ENCODE data around the gene ASB2. TPM values are rescaled to one million over a fixed set of nuclear protein-coding genes. Genes with fewer than 3 reads are reported as not detected.

Gene ASB2
- total RNA-seq, 1 experiment from 2014 or later, result not detected

DNA sequence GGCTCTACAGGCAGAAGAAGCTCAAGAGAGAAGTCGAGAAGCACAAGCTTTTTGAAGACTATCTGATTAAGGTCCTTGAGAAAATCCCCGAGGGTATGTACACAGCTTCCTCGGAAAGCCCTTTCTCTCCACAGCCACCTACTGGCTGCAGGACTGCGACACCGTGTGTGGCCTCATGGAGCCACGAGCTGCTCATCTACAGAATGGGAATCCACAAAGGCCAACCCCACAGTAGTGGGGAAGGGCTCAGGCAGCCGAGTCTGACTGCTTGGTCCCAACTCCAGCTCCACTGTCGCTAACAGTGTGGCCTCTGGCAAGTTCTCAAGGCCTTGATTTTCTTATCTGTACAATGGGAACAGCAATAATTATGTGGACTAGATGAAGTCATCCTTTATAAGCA lies 23.2 kb upstream of the ASB2 start:
- Histone ChIP-seq H3K9me2 (ENCODE audit: insufficient read depth) (no peaks in the 10 kb centered on the region), H3K4me2 (ENCODE audit: low read length) (no peak overlapping the region), H4K20me1 (ENCODE audit: insufficient read depth) (no peaks in the 10 kb centered on the region), H3K27ac (ENCODE audit: low read depth, low read length) (no peak overlapping the region), H3K9me3 (ENCODE audit: control insufficient read depth in 1 of 2, insufficient read depth in 1 of 2, low read depth in 1 of 2, low read length in 2 of 2) (no peaks in the 10 kb centered on the region), H3K36me3 (ENCODE audit: control insufficient read depth in 1 of 2, insufficient read depth in 2 of 2, low read length in 2 of 2) (no peaks in the 10 kb centered on the region), H2AFZ (ENCODE audit: low read depth, low read length, poor library complexity, severe bottlenecking) (no peak overlapping the region), H3K4me1 (ENCODE audit: control insufficient read depth in 1 of 2, insufficient read depth in 2 of 2, low read length in 2 of 2) (peaks cover 5 to 33% of the 10 kb centered on the region in 2 experiments; a peak in 3 of 4 replicates), H3K27me3 (ENCODE audit: insufficient read depth, low read length) (no peaks in the 10 kb centered on the region), H3K9ac (ENCODE audit: low read length) (no peak overlapping the region), H3K79me2 (ENCODE audit: insufficient read depth, low read length) (no peaks in the 10 kb centered on the region), H3K4me3 (replicated peaks in 1 of 2; ENCODE audit: low read depth in 1 of 2, low read length in 2 of 2) (no peak overlapping the region)
- ChIA-PET POLR2A (no interaction called here), RAD21 (ENCODE audit: low non-redundant PET in 1 of 2, low total read pairs in 2 of 2, uncharacterized antibody in 2 of 2, unreplicated experiment in 2 of 2) (interaction anchor here in 1 of 2 experiments (2.2 kb wide), 1 partner anchor 60 kb away, joined by 11 read pairs; no protein-coding TSS in a partner anchor), CTCF (interaction anchor here (0.6 to 10.4 kb wide), 5 partner anchors 14 to 137 kb away, joined by 3 to 121 read pairs (median 3); no protein-coding TSS in a partner anchor)
- ATAC-seq (no peak), DNase-seq (ENCODE audit: low read depth, low spot score) (no peak)
- no TSS peak for BruUV-seq (replicated peaks)
- no peak for TF ChIP-seq EZH2 (IDR thresholded peaks at IDR 0.05)
- TF ChIP-seq MAX (IDR thresholded peaks at IDR 0.05), result no peak
- intact Hi-C loops (cut with micrococcal nuclease), result no loop called here

GRCh38 chr14:93998871-93999403 lies 22.6 kb upstream of the ASB2 start:
- ChIA-PET RAD21 (ENCODE audit: low non-redundant PET in 1 of 2, low total read pairs in 2 of 2, uncharacterized antibody in 2 of 2, unreplicated experiment in 2 of 2) (no interaction called here), CTCF (interaction anchor here (0.6 to 10.4 kb wide), 4 partner anchors 13 to 138 kb away, joined by 3 to 121 read pairs (median 12); no protein-coding TSS in a partner anchor)
- no TSS peak for BruUV-seq (replicated peaks)

More at GRCh38 chr14:93998871-93999403, 22.6 kb upstream of the ASB2 start:
- intact Hi-C loops (cut with micrococcal nuclease), result no loop called here
- H3K79me2 ChIP-seq (ENCODE audit: insufficient read depth, low read length), result no peaks in the 10 kb centered on the region
- no peaks in the 10 kb centered on the region for H3K36me3 ChIP-seq (ENCODE audit: control insufficient read depth in 1 of 2, insufficient read depth in 2 of 2, low read length in 2 of 2)
- no peak overlapping the region for H2AFZ ChIP-seq (ENCODE audit: low read depth, low read length, poor library complexity, severe bottlenecking)
- H3K4me1 ChIP-seq (ENCODE audit: control insufficient read depth in 1 of 2, insufficient read depth in 2 of 2, low read length in 2 of 2), result peaks cover 5 to 34% of the 10 kb centered on the region in 2 experiments; a peak in 3 of 4 replicates
- no peak overlapping the region for H3K9ac ChIP-seq (ENCODE audit: low read length)
- POLR2A ChIA-PET, result no interaction called here
- H3K4me3 ChIP-seq (replicated peaks in 1 of 2; ENCODE audit: low read depth in 1 of 2, low read length in 2 of 2), result no peak overlapping the region
- H3K27ac ChIP-seq (ENCODE audit: low read depth, low read length), result no peak overlapping the region
- H3K27me3 ChIP-seq (ENCODE audit: insufficient read depth, low read length), result no peaks in the 10 kb centered on the region
- H3K4me2 ChIP-seq (ENCODE audit: low read length), result no peak overlapping the region
- no peaks in the 10 kb centered on the region for H3K9me3 ChIP-seq (ENCODE audit: control insufficient read depth in 1 of 2, insufficient read depth in 1 of 2, low read depth in 1 of 2, low read length in 2 of 2)
- DNase-seq (ENCODE audit: low read depth, low spot score) (no peak), ATAC-seq (no peak)
- H3K9me2 ChIP-seq (ENCODE audit: insufficient read depth), result no peaks in the 10 kb centered on the region
- H4K20me1 ChIP-seq (ENCODE audit: insufficient read depth), result no peaks in the 10 kb centered on the region
- no peak for TF ChIP-seq JUND (IDR thresholded peaks at IDR 0.05)
- no peak for TF ChIP-seq CBX3 (IDR thresholded peaks at IDR 0.05; ENCODE audit: low read depth)
- TF ChIP-seq MAX (IDR thresholded peaks at IDR 0.05), result no peak

Data from HCT116 (cell line).